OCI-LY3 (cell line): ENCODE data around the gene LRRC39.

Source experiments
- EZH2phosphoT487 ChIP-seq: fragments of 200-600 bp; shearing (Covaris generic); IDR thresholded peaks from 2 replicates; pipeline ENCODE4 v1.6.1; 2018; ENCODE audit warnings: antibody characterized with exemption, mixed run types, low read depth
- TF ChIP-seq, protein P1 (sequence below): fragments of 200-600, 300-600 bp; sonication (generic); IDR thresholded peaks from 2 replicates; pipeline ENCODE4 v1.5.1; 2014; ENCODE audit warnings: antibody characterized with exemption, low read length, low read depth

DNA sequence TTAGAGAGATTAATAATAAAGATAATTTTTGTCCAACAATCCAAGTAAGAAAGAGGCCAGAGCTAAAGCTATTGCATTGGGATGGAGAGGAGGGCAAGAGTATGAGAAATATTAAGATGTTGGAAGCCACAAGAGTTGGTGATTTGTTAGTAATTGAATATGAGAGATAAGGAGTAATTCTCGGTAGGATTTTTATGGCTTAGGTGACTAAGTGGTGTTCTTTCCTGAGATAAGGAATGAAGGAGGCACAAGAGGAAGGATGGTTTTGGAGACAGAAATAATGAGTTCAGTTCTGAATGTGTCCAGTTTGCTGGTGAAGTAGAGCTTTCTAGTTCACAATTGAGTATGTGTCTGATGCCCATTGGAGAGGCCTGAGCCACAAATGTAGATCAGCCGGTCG is 35.7 kb downstream of the LRRC39 start:
- TF ChIP-seq, protein P1, sequence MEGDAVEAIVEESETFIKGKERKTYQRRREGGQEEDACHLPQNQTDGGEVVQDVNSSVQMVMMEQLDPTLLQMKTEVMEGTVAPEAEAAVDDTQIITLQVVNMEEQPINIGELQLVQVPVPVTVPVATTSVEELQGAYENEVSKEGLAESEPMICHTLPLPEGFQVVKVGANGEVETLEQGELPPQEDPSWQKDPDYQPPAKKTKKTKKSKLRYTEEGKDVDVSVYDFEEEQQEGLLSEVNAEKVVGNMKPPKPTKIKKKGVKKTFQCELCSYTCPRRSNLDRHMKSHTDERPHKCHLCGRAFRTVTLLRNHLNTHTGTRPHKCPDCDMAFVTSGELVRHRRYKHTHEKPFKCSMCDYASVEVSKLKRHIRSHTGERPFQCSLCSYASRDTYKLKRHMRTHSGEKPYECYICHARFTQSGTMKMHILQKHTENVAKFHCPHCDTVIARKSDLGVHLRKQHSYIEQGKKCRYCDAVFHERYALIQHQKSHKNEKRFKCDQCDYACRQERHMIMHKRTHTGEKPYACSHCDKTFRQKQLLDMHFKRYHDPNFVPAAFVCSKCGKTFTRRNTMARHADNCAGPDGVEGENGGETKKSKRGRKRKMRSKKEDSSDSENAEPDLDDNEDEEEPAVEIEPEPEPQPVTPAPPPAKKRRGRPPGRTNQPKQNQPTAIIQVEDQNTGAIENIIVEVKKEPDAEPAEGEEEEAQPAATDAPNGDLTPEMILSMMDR: no peak
- no peak for TF ChIP-seq EZH2phosphoT487
